ENCODE results near the gene TCF25.
"Not testable (repeated sequence)": the region's sequence is repeated elsewhere in the genome, so short reads cannot be mapped to it uniquely, and the experiment has no call there.

The TCF25 gene

GRCh38 chr16:89906140-89907025 lies 33.0 kb downstream of the TCF25 start:
- DNase-seq: no peak

DNA sequence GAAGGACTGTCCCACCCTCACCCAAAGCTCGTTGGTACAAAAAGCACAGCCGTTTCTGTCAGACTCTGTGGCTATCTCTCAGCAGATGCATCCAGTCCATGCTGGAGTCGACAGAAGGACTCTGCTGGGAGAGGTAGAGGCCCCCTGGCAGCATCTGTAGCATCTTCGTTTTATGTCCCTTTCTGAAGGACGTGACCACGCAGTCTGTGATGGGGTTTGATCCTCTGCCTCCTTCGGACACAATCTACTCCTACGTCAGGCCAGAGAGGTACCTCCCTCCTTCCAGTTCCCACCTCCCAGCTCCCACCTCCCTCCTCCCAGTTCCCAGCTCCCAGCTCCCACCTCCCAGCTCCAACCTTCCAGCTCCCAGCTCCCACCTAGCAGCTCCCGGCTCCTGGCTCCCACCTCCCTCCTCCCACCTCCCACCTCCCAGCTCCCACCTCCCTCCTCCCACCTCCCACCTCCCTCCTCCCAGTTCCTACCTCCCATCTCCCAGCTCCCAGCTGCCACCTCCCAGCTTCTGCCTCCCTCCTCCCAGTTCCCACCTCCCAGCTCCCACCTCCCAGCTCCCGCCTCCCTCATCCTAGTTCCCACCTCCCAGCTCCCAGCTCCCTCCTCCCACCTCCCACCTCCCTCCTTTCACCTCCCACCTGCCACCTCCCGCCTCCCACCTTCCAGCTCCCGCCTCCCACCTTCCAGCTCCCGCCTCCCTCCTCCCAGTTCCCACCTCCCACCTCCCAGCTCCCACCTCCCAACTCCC lies 33.8 kb downstream of the TCF25 start:
- no peak for DNase-seq

- no peak for DNase-seq
These were observed 34.8 kb downstream of the TCF25 start for GRCh38 chr16:89908236-89908635.

DNA sequence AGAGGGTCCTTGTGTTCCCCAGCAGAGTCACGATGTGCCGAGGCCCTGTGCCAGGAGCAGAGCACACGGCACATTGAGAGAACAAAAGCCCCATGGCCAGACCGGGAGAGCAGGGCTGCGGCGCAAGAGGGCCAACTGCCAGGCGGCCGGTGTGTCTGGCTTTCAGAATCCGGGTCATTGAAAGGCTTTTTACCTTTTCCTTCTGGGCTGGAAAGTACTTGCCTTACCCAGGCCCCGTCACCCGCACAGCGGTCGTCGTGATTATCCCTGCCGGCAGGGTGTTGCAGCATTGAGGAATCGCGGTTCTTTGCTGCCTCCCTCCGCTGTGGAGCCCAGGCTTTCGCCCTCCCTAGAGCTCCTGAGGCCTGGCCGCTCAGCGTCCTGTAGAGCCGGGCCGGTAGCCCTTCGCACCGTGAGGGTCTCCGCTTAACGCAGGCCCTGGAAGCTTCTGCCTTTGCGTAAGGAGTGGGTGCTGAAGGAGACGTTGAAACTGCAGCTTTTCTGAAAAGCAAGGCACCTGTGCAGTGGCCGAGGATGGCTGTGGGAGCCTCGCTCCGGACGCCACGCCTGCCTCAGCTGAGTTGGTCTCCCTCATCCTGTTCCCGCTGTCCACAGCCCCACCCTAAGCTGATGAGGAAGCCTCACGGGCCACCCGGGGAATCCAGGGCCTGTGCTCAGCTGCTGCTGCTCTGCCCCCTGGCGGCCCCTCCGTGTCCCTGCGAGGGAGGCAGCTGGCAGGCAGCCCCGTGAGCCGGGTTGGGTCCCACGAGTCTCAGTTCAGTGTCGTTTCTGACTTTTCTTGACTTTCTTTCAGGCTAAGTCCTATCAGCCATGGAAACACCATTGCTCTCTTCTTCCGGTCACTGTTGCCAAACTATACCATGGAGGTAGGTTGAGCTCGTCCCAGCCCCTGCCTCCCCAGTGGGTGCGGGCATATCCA lies 36.7 kb downstream of the TCF25 start:
- peak; percentile 68 to 70 for DNase-seq

GRCh38 chr16:89910717-89911354 lies 37.4 kb downstream of the TCF25 start:
- DNase-seq: no peak

- DNase-seq: no peak
These were observed 38.0 kb downstream of the TCF25 start for GRCh38 chr16:89911375-89911774.

DNA sequence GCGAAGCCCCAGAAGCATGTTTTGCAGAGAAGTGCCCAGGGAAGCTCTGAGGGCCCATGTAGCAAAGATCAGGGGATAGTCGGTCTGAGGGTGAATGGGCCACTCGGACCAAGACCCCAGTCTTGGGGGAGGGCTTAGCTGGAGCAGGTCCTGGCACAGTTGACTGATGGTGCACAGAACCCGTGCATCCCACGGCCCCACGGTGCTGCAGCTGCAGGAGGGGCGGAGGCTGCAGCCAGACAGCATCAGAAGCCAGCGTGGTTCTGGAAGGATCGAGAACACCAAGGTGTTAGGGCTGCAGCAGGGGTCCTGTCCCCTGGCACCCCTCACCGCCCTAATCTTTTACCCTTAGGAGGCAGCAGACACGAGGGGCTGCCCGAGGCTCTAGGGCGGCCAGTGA lies 38.8 kb downstream of the TCF25 start:
- DNase-seq: no peak

DNA sequence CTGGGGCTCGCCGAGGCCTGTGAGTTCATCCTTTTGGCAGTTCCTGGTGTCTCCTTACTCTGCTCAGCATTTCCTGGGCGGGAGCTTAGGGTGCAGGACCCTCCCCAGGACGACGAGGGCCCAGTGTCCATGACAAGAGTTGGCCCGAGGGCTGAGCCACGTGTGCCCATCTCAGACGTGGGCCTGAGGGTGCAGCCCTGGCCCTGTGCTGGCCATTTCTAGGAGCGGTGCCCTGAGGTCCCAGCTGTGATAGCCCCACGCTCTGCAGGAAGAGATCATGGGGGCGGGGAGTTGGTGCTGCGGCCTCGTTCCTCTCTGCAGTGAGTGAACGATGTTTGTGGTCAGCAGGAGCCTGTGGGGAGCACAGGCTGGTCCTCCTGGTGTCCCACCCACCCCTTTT lies 39.2 kb downstream of the TCF25 start:
- DNase-seq: no peak

- no peak for DNase-seq
These were observed 40.3 kb downstream of the TCF25 start for GRCh38 chr16:89913408-89914387.

DNA sequence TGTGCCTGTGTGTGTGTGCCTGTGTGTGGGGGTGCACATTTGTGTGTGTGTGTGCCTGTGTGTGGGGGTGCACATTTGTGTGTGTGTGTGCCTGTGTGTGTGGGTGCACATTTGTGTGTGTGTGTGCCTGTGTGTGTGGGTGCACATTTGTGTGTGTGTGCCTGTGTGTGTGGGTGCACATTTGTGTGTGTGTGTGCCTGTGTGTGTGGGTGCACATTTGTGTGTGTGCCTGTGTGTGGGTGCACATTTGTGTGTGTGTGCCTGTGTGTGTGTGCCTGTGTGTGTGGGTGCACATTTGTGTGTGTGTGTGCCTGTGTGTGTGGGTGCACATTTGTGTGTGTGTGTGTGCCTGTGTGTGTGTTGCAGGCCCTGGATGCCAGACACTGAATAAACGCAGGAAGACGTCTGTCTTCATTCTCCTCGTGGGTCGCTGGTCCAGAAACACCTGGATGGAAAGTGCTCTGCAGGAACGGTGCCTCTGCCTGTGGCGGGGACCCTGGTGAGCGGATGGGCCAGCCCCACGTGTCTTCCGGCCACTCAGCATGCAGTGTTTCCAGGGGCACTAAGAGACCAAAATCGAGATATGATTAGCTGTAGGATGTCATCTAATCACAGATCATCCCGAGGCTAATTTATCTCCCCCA lies 41.4 kb downstream of the TCF25 start:
- DNase-seq: not testable (repeated sequence)

- no peak for DNase-seq
These were observed 42.2 kb downstream of the TCF25 start for GRCh38 chr16:89915303-89916232.

DNA sequence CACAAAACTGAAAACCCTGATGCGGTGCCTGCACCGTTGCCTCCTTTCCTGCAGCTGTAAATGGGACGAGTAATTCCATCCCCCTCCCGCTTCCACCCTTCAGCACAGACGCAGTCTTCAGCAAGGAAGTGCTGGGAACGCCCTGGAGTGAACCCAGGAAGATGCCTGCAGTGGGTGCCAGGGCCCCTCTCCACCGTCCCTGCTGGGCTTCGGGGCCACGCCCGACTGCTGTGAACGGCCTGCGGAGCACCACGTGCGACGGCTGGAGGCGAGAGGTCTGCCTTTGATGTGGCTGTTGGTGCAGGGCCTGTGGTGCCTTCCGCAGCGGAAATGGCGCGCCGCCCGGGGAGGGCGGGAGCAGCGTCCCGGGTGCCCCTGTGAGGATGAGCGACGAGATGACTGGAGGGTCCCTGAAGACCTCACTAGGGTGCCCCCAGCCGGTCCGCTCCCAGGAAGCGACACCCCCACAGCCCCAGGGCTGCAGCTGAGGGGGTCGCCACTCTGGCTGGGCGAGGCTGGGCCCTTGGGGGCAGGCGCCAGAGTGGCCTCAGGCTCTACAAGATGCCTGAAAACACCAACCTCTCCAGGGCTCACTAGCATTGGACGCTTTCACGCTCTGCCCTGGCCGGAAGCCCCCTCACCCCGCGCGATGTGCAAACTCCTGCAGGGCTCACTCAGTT lies 44.5 kb downstream of the TCF25 start:
- DNase-seq: peak; percentile 77 to 82

DNA sequence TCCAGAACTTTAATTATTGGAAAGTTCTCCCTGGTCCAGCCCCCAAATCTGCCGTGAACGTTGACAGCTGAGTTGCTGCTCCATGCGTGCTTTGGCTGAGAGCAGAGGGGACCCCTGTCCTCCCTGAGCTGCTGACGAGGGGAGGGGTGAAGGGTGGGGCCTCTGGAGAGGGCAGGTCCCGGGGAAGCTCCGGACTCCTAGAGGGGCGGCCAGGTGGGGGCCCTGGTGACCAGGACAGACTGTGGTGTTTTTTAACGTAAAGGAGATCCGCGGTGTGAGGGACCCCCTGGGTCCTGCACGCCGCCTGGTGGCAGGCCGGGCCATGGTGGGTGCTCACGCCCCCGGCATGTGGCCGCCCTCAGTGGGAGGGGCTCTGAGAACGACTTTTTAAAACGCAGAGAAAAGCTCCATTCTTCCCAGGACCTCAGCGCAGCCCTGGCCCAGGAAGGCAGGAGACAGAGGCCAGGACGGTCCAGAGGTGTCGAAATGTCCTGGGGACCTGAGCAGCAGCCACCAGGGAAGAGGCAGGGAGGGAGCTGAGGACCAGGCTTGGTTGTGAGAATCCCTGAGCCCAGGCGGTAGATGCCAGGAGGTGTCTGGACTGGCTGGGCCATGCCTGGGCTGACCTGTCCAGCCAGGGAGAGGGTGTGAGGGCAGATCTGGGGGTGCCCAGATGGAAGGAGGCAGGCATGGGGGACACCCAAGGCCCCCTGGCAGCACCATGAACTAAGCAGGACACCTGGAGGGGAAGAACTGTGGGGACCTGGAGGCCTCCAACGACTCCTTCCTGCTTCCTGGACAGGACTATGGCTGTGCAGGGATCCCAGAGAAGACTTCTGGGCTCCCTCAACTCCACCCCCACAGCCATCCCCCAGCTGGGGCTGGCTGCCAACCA lies 45.3 kb downstream of the TCF25 start, which contains the start of gene MC1R:
Gene MC1R, plus strand, starts transcription at position 410 of the 895 bp plus-strand sequence. Its CDS starts 397 bp downstream, at position 807.
- DNase-seq: no peak

DNA sequence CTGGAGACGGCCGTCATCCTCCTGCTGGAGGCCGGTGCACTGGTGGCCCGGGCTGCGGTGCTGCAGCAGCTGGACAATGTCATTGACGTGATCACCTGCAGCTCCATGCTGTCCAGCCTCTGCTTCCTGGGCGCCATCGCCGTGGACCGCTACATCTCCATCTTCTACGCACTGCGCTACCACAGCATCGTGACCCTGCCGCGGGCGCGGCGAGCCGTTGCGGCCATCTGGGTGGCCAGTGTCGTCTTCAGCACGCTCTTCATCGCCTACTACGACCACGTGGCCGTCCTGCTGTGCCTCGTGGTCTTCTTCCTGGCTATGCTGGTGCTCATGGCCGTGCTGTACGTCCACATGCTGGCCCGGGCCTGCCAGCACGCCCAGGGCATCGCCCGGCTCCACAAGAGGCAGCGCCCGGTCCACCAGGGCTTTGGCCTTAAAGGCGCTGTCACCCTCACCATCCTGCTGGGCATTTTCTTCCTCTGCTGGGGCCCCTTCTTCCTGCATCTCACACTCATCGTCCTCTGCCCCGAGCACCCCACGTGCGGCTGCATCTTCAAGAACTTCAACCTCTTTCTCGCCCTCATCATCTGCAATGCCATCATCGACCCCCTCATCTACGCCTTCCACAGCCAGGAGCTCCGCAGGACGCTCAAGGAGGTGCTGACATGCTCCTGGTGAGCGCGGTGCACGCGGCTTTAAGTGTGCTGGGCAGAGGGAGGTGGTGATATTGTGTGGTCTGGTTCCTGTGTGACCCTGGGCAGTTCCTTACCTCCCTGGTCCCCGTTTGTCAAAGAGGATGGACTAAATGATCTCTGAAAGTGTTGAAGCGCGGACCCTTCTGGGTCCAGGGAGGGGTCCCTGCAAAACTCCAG lies 46.4 kb downstream of the TCF25 start:
- DNase-seq: no peak

- DNase-seq: no peak
These were observed 47.3 kb downstream of the TCF25 start for GRCh38 chr16:89920723-89921122.

- no peak for DNase-seq
These were observed 47.8 kb downstream of the TCF25 start for GRCh38 chr16:89921131-89921701.

Measured in CD4-positive, alpha-beta T cell treated with Interleukin-4 for 1 hour (primary cell).